DMS79 treated with DMSO at 0.1 percent for 48 hours (cell line): ENCODE measurements around the gene MRPL54.

Experiments used
- DNase-seq: peaks from one replicate; lab custom pipeline; 2025; lab: John Stamatoyannopoulos, UW

The MRPL54 gene

GRCh38 chr19:3762501-3763459, at the start of gene MRPL54:
Gene MRPL54, plus strand, starts transcription at chr19:3762682. Its CDS starts 19 bp downstream, at chr19:3762701.
- peak; percentile 96 for DNase-seq

- no peak for DNase-seq
Measured at GRCh38 chr19:3716147-3716668, 46.3 kb upstream of the MRPL54 start.

- no peak for DNase-seq
Measured at GRCh38 chr19:3719868-3720267, 42.6 kb upstream of the MRPL54 start.

- no peak for DNase-seq
Measured at GRCh38 chr19:3720349-3720917, 42.0 kb upstream of the MRPL54 start.

- DNase-seq: peak; percentile 85
Measured at GRCh38 chr19:3721131-3721886, 41.2 kb upstream of the MRPL54 start.

- no peak for DNase-seq
Measured at GRCh38 chr19:3721887-3722442, 40.5 kb upstream of the MRPL54 start.

- DNase-seq: no peak
Measured at GRCh38 chr19:3722443-3723109, 39.9 kb upstream of the MRPL54 start.

GRCh38 chr19:3723110-3723488, 39.4 kb upstream of the MRPL54 start:
- DNase-seq: no peak

- peak; percentile 11 for DNase-seq
Measured at GRCh38 chr19:3723883-3724282, 38.6 kb upstream of the MRPL54 start.

GRCh38 chr19:3725121-3725520, 37.4 kb upstream of the MRPL54 start:
- DNase-seq: no peak

GRCh38 chr19:3725640-3726310, 36.7 kb upstream of the MRPL54 start:
- peak; percentile 7 for DNase-seq

- DNase-seq: no peak
Measured at GRCh38 chr19:3730457-3730958, 32.0 kb upstream of the MRPL54 start.

GRCh38 chr19:3732108-3732507, 30.4 kb upstream of the MRPL54 start:
- no peak for DNase-seq

- DNase-seq: no peak
Measured at GRCh38 chr19:3733549-3734309, 28.8 kb upstream of the MRPL54 start.

- DNase-seq: no peak
Measured at GRCh38 chr19:3734310-3734600, 28.2 kb upstream of the MRPL54 start.

GRCh38 chr19:3736106-3736724, 26.3 kb upstream of the MRPL54 start:
- no peak for DNase-seq

GRCh38 chr19:3737487-3738205, 24.8 kb upstream of the MRPL54 start:
- no peak for DNase-seq

GRCh38 chr19:3738477-3739220, 23.8 kb upstream of the MRPL54 start:
- no peak for DNase-seq
